GM15510 (cell line): ENCODE results near the gene KRT13.

ENCODE experiments used
- POLR2A ChIP-seq: IDR thresholded peaks from 3 replicates; pipeline ENCODE4 v1.6.1; 2011; ENCODE audit warnings: borderline replicate concordance; ENCODE audit not compliant: insufficient read length; ENCODE audit errors: extremely low read depth

The KRT13 gene

DNA sequence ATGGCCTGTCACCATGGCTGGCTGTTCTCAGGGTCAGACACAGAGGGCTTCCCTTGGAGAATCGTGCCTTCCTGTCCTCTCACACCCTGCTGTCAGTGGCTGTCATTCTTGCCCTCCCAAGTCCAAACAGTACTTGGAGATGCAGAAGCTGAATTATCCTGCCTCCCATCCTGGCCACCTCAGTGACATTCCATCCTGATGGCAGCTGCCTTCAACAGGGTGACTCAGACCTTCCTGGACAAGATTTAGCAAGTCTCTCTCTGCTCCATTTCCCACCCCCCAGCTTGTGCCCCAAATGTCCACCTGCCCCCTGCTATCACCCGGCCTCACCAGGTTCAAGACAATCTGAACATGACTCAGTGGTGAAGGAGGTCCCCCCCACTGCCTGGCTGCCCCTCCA lies 10.9 kb downstream of the KRT13 start:
- no peak for TF ChIP-seq POLR2A

- TF ChIP-seq POLR2A: no peak
Measured at GRCh38 chr17:41492771-41493170, 12.6 kb downstream of the KRT13 start.

DNA sequence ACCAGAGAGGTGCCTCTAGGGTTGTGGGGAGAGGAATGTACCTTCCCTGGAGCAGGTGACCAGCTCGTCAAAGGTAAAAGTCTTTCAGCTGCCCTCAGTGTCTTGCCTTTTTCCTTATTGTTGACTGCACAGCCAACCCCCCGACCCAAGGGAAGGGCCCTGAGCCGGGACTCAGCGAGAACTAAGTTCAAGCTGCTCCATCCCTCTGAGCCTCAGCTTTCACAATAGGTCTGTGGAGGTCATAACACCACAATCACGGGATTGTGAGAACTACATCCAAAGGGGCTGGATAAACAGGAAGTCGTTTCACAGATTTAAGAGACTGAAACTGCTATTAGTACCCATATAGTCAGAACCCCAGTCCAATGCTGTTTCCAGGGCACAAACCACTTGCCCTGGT lies 13.1 kb downstream of the KRT13 start:
- TF ChIP-seq POLR2A: no peak

GRCh38 chr17:41491476-41491875 lies 13.9 kb downstream of the KRT13 start:
- TF ChIP-seq POLR2A: no peak

- TF ChIP-seq POLR2A: no peak
Measured at GRCh38 chr17:41490000-41490990, 15.1 kb downstream of the KRT13 start.

- no peak for TF ChIP-seq POLR2A
Measured at GRCh38 chr17:41489531-41489930, 15.9 kb downstream of the KRT13 start, which contains the start of gene KRT36. Gene KRT36 (minus strand): TSS chr17:41489910. CDS start chr17:41489864, 46 bp downstream.

GRCh38 chr17:41486809-41487530 lies 18.4 kb downstream of the KRT13 start:
- TF ChIP-seq POLR2A: no peak

GRCh38 chr17:41486316-41486715 lies 19.1 kb downstream of the KRT13 start:
- TF ChIP-seq POLR2A: no peak

DNA sequence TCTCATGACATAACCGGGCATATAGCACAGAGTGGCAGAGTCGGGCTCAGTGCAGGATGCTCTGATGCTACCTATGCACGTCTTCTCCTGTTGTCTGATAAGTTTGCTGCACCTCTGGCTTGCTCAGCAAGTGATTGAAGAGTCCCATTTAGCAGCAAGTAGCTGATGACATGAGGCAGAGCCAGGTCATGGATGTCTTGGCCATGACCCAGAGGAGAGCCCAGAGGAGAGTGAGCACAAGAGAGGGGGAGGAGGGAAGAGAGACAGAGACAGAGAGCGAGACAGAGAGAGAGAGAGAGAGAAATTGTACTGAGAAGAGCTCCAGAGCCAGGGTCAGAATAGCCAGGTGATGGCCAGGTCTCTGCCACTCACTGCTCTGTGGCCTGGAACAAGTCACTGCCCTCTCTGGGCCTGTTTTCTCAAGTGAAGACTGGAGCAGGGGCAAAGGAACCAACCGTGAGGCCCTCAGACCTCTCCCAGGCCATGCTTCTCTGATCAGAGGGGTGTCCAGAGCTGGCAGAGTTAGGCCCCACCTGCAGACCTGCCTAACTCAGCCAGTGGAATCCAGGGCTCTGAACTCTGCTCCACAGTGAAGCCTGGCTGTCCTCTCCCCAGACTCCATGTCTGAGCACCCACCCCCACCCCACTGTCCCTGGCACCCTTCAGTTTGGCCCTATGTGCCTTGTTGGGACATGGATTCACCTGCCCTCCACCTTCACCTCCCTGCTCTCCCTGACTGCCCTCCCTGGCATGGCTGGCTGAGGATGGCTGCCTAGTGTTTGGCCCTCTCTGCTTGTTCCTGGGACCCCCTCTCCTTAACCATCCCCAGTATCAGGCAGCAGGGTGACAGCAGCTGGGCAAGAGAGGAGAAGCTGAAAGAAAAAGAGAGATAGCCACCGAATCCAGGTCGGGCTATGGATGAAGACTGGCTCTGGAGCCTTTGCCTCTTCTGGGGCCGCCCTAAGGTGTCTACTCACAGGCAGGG lies 20.2 kb downstream of the KRT13 start:
- TF ChIP-seq POLR2A: no peak

DNA sequence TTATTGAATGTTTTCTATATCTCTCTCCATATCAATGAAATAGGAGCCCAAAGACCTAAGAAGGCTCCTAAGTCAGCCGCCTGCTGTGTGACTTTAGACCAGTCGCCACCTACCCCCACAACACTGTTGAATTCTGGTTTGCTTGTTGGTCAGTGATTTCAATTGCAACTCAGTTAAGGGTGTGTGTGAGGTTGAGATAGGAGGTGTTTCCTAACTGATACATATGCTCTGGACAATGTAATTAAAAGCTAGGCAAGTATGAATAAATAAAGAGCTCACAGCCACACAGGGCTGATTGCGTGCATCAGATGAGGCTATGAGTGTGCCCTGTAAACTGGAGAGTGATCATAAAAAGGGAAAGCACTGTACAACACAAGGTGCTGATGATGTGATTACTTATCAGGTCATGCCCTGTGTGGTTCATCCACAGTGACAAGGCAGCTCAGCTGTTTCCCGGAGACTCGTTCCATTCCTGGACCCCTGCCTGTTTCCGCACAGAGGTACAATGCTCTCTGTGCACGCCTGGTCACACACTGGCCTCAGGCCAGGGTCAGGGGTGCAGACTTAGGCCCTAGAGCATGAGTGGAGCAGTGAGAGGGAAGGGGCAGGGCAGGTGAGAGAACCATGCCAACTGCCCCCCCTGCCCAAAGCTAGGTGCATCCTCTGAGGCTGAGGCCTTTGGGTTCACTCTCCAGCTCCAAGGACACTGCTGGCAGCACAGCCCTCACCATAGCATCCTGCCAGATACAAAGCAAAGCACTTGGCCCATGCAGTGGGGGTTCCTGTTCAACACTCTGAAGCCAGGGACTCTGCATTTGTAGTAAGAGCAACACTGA lies 21.2 kb downstream of the KRT13 start:
- no peak for TF ChIP-seq POLR2A

GRCh38 chr17:41483531-41483930 lies 21.9 kb downstream of the KRT13 start:
- no peak for TF ChIP-seq POLR2A

- TF ChIP-seq POLR2A: no peak
Measured at GRCh38 chr17:41481036-41481435, 24.4 kb downstream of the KRT13 start, which contains the start of gene KRT35. Gene KRT35 (minus strand): TSS chr17:41481151. CDS start chr17:41481097, 54 bp downstream.

DNA sequence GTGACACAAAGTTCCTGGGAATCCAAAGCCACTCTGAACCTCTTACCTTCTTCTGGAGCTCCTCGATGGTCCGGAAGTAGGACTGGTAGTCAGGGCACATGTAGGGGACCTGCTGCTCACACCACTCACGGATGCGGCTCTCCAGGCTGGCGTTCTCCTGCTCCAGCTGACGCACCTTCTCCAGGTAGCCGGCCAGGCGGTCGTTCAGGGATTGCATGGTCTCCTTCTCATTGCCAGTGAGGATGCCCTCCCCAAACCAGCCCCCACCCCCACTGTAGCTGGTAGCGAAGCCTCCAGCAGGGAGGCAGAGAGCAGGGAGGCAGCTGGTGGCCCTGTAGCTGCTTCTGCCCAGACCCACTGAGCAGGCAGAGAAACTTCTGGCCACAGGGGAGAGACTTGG lies 24.8 kb downstream of the KRT13 start:
- TF ChIP-seq POLR2A: no peak
